GM19239 (cell line): Measurements from ENCODE around the gene ARID4B.
A peak's percentile ranks its signal among the peaks of the same experiment; 100 is the strongest.
"Not testable (repeated sequence)": the region's sequence is repeated elsewhere in the genome, so short reads cannot be mapped to it uniquely, and the experiment has no call there.

Experiments used
- DNase-seq: peaks from one replicate; pipeline ENCODE4 v3.0.0; 2011; ENCODE audit warnings: low spot score; ENCODE audit not compliant: insufficient read length
- FAIRE-seq: peaks from 2 replicates; lab custom pipeline; 2011; peaks lifted over from hg19 to GRCh38; lab: Jason Lieb, UNC

ARID4B gene

DNA sequence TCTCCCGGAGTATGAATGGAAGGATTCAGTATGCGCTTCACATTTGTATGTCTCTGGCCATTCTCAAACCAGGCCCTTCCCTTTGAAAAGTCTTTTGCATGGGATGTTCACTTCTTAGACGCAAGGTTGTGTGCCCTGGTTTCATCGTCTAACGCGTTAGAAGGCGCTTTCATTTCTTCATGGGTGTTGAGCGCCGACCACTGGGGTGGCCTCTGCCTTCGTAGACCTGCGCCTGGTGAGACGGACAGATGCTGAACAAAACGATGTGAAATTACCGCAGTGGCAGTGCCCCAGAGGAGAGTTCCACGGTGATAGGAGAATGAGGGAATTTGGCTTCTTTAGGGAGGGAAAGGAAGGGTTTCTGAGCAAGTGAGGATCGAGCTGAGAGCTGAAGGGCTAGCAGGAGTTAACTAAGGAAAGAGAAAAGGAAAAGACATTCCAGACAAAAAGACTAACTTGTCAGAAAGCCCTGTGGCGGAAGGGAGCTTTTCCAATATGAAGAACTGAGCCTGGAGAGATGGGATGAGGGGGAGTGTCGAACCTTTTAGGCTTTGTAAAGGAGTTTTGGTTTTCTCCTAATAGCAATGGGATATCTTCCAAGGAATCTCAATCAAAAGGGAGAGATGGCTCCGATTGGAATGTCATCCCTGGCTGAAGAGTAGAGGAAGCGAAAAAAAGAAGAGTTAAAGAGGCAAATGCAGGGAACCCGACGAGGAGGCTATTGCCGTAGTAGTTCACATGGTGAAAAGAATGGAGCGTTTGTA is 1.3 kb upstream of the ARID4B start:
- DNase-seq (no peak), FAIRE-seq (no peak)

DNA sequence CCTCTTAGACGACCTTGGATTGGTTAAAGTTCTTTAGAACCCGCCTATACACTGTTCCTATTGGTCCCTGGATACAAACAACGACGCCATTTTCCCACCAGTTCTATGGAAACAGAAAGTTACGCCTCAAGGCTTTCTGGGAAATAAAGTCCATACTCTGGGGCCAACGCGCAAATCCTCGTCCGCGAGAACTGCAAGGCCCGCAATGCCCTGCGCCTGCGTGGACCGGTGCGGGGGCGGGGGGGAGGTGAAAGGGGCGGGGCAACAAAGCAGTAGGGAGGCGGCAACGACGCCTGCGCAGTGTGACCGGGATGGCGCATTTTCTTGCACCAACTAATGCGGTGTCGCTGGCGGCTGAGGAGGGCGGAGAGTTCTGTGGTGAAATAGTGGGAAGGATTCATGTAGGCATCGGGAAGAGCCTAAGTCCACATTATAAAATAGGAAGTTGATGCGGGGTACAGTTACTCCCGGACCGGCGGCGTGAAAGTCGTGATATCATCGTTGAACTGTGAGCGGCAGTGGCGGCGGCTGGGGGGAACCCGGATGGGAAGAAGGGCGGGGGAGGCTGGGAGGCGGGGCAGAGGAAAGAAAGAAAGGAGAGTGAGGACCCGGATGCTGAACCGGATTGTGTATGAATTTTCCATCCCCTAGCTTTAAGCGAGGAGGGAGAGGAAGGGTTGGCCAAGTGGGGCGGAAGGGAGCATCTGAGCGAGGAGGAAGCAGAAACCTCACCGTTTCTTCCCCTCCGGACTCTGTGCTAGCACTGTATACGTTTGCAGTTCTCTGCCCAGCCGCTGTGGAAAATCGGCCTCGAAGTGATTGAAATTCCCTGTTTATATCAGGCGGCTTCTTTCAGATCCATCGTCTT is 526 bp upstream of the ARID4B start, which contains the start of gene GGPS1:
Gene GGPS1, plus strand, starts transcription at position 300 of the 868 bp plus-strand sequence. CDS start 6,695 bp downstream, outside the sequence.
- FAIRE-seq (peak; percentile 93), DNase-seq (peak; percentile 44)

DNA sequence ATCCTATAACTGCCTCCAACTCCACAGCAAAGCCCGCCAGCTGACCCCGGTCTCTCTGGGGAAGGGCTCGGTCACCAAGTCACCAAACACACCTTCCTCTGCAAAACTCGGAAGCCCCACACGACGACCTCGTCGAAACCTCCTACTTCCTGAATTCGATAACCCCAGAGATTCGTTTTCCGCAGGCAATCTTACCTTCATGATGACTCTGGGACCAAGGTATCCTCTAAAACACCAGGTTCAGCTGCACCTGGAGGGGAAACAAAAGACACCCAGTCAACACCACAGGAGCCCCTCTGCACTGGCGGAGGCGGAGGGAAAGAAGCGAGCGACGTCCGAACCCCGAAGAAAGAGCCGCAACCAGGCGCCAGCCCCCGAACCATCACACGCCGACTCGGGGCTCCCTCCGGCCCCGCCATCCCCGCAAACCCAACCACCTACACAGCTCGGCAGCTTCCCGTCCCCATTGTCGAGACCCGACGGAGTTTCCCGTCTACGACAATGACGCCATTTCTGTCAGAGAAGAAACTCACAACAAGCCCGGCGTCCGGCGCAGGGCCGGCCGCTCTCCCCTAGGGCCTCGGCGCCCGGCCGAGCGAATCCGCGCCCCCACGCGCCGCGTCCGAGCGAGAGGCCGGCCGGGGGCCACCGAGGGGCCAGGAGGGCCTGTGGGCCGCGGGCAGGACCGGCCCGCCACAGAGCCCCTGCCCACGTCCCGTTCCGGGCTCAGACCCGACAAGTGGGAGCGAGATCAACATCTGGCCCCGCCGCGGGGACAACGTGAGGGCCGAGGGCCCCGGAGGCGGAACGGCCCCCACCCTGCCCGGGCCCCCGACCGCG is 1.0 kb downstream of the ARID4B start:
- FAIRE-seq (peak; percentile 97), DNase-seq (no peak)

DNA sequence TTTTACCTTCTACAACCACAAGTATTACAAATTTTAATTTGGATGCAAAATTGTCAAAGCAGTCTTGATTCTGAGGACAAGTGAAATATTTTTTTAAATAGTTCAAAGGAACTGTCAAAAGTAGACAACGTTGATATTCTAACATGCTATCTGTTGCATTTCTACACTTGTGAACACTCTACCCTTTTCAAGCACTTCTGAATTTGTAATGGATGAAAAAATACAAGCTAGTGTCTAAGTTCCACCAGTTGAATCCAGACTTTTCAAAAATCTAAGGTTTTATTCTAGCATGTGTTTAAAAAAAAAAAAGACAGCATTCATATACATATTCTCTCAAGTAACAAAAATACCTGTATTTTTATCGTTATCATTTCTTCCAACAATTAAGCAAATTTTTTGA is 2.1 kb downstream of the ARID4B start:
- FAIRE-seq: peak; percentile 56
- DNase-seq: no peak

DNA sequence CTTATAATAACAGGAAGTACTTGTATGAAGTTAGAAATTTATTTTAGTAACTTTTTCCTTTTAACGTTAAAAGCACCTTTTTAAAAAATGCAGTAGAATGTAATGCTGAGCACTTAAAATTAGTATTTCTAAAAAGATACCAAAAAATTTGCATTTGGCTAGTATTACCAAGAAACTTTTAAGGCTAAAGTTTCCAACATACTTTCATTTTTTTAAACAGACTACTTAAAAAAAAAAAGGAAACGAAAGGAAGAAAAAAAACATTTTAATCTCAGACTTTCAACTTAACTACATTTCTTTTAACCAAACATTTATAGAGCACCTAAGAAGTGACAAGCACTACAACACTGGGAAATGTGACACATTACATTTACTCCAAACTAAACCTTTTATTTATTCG is 2.8 kb downstream of the ARID4B start:
- FAIRE-seq (no peak), DNase-seq (no peak)

DNA sequence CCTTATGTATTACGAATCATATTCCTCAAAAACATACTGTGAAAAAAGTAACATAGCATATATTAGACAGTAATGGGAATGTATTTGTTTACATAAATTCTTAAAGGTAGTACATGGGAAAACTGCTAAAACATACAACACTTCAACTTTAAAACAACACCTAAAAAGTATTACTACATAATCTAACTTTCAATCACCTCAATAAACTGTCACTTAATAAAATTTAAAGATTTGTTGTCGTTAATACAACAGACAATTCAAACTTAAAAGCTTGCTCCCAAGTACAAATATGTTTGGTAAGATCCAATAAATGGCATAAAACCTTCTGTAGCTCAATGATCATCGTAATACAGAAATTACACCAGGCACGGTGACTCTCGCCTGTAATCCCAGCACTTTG is 3.7 kb downstream of the ARID4B start:
- DNase-seq (no peak), FAIRE-seq (no peak)

DNA sequence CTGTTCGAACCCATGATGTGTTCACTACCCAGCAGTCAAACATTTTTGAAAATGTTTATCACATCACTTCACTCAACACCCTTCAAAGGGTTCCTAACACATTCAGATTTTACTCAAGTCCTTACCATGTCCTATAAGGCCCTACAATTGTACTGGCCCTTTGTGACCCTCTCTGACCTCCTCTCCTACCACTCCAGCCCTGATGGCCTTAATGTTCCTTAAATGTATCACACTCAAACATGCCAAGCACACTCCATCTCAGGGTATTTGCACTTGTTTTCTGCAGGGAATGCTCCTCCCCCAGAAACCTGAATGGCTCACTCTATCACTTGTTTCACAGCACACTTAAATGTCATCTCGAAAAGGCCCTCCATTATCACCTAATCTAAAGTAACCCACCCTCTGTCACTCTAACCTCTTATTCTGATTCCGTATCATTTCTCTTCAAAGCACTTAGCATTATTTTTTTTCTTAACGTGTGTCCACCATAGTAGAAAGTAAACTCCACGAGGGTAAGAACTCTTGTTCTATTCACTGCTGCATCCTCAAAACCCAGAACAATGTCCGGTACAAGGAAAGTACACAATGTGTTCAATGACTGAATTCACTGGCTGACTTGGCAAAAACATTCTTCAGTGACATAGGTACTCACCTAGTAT is 7.3 kb downstream of the ARID4B start:
- no peak for FAIRE-seq
- no peak for DNase-seq

DNA sequence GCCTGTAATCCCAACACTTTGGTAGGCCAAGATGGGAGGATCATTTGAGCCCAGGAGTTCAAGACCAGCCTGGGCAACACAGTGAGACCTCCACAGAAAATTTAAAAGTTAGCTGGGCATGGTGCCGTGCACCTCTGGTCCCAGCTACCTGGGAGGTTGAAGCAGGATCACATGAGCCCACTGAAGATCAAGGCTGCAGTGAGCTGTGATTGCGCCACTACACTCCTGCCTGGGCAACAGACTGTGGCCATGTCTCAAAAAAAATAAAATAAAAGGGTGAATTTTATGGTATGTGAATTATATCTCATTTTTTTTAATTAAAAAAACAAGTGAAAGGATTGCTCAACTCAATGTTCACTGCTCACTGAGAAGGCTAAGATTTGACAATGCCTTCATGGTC is 8.7 kb downstream of the ARID4B start:
- FAIRE-seq: no peak

DNA sequence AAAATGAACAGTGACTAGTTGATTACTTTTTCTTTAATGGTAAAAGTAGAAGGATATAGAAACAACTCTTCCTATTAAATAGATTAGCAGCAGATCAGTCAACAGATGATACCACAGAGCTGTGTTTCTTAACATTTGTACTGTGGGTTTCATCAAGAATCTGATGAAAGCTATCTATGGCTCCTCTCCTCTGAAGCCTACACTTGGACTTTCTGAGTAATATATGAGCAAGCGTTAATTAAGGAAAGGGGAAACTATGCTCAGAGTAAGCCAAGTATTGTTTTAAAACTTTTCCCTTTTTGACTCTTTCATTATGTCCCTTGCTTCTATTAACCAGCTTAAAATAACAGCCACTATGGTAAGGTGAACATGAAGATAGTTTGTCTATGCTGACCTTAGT is 10.8 kb downstream of the ARID4B start:
- DNase-seq (no peak), FAIRE-seq (no peak)

More for the DNA sequence above, 8.7 kb downstream of the ARID4B start:
- no peak for DNase-seq

DNA sequence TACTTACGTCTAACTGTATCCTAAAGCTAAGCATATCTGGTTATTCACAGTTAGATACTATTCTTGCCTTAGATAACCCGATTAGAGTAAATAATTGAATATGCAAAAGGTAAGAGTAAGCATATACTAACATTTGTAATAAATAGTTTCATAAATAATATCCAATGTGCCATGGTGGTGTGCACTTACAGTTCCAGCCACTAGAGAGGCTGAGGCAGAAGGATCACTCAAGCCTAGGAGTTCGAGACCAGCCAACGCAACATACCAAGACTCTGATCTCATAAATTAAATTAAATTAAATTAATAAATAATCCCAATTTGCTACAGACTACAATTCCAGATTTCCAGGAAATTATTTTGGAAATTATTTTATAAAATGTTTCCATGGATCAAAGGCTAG is 12.2 kb downstream of the ARID4B start:
- DNase-seq: no peak
- no peak for FAIRE-seq

DNA sequence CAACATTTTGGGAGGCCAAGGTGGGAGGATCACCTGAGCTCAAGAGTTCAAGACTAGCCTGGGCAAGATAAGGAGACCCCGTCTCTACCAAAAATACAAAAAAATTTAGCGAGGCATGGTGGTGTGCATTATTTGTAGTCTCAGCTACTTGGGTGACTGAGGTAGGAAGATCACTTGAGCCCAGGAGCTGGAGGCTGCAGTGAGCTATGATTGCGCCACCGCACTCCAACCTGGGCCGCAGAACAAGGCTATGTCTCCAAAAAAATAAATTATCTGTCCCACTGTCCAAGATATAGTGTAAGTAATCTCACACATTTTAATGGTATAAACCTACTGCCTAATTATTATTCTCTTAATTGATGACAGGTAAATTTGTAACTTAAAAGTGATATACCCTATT is 12.8 kb downstream of the ARID4B start:
- DNase-seq: no peak

DNA sequence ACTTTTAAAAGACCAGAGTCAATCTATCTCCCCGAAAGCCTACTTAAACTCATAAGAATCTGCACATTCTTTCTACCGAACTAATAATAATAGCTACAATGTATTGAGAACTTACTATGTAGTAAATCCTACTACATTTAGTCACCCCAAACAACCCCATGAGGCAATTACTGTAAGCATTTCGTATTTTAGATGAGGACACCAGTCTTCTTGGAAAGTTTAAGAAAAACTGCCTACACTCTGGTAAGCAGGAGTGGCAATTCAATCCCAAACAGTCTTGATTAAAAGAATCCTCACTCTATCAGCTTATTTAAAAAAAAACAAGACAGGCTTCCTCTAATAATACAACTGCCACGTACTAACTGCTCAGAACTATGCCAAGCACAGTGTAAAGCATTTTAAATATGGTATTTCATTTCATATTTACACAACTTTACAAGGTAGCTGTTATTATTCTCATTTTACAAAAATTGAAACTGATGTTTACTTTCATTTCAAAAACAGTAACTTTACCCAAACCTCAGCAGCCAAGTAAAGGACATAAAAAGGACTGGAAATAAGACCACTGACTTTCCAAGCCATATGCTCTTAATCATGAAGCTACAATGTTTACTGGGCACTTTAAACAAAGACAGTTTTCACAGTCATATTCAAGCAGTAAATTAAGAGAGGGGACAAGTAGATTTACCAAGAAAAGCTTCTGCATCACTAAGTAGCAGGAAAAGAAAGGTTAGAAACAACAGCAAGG is 13.9 kb downstream of the ARID4B start:
- DNase-seq (no peak), FAIRE-seq (no peak)

More for the DNA sequence above, 12.8 kb downstream of the ARID4B start:
- no peak for FAIRE-seq

DNA sequence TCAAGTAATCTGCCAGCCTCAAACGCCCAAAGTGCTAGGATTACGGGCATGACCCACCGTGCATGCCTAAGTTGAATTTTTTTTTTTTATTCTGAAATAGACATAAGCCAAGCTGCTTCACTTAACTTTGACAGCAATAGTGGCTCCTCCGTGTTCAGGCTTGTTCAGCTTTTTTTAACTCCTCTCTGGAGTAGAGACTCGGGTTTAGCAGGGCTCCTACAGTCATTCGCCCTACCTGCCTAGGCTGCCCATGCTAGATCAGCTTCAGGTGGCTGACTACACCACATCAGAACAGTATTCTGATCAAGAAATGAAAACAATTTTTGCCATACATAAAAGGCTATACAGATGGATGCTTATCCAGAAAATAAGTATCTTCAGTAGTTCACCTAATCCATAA is 14.7 kb downstream of the ARID4B start:
- no peak for DNase-seq
- no peak for FAIRE-seq

DNA sequence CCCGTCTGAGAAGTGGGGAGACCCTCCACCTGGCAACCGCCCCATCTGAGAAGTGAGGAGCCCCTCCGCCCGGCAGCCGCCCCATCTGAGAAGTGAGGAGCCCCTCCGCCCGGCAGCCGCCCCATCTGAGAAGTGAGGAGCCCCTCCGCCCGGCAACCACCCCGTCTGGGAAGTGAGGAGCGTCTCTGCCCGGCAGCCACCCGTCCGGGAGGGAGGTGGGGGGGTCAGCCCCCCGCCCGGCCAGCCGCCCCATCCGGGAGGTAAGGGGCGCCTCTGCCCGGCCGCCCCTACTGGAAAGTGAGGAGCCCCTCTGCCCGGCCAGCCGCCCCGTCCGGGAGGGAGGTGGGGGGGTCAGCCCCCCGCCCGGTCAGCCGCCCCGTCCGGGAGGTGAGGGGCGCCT is 18.8 kb downstream of the ARID4B start:
- FAIRE-seq, DNase-seq: not testable (repeated sequence)

DNA sequence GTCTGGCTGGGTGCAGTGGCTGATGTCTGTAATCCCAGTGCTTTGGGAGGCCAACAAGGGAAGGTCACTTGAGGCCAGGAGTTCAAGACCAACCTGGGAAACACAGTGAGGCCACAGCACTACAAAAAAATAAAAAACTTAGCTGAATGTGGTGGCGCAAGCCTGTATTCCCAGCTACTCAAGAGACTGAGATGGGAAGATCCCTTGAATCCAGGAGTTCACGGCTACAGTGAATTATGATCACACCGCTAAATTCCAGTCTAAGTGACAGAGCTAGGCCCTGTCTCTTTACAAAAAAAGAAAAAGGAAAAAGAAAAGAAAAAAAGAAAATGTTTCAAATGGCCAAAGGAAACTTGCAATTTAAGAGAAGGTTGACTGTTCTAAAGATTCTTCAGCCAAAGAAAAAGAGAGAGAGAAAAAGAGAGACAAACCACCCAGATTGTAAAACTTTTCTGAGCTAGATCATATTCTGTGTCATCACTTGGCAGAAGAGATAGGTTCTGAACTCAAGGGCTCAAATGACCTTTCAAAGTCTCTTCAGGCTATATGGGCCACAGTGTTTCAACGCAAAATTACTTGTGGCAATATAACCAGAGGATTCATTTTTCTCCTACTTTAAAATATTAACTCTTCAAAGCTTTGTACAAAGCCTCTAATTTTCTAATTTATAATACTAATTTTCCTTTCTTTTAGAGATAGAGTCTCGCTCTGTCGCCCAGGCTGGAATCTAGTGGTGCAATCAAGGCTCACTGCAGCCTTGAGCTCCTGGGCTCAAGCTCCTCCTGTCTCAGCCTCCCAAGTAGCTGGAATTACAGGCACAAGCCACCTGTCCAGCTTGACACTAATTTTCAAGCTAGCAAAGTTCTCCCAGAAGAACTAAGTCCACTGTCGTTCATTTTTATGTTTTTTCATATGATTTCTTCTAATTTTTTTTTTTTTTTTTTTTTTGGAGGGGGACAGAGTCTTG is 20.5 kb downstream of the ARID4B start:
- no peak for DNase-seq
- no peak for FAIRE-seq

DNA sequence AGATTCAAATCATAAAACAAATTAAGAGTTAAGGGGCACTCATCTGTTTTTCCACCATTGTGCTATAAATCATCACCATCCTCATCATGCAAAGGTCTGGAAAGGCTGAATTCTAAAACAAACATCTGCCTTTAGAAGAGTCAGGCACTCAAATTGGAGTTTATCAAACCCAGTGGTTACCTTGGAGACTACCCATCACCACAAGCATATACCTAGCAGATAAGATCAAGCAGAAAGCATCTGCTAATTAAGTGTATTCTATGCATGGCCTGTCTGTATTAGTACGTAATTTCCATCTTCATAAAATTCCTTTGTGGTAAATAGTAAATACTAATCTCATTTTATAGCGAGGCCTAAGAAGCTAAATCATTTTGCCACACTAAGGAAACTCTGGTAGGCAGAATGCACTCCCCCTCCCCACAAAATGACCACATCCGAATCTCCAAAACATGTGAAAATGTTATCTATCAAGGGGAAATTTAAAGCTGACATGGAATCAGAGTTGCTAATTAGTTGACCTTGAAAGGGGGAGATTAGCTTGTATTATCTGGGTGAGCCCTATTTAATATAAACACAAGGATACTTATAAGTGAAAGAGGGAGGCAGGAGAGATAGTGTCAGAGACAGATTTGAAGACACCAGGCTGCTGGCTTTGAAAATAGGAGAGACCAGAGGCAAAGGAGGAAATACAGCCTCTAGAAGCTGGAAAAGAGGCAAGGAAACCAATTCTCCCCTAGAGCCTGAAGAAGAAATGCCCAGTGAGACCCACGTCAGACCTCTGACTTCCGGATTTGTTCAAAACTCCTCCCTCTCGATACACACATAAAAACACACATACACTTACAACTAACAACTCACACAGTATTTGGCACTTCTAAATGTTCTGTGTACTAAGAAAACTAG is 23.2 kb downstream of the ARID4B start:
- FAIRE-seq: peak; percentile 28
- DNase-seq: no peak

DNA sequence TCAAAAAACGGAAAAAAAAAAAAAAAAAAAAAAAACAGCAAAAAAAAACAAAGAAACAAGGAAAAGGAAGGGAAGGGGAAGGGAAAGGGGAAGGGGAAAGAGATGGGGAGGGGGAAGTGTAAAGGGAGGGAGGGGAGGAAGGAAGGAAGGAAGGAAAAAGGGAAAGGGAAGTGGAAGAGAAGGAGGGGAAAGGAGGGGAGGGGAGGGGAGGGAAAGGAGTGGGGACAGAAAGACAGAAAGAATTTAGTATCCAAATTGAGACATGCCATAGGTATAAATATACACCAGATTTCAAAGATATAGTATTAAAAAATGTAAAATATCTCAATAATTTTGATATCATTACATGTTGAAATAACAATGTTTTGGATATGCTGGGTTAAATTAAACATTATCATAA is 25.8 kb downstream of the ARID4B start:
- DNase-seq: no peak
- FAIRE-seq: no peak
